Stomach smooth muscle (tissue), 2 donors: ENCODE measurements around the gene DCTN1.

ENCODE experiments used
- H3K27ac ChIP-seq: one replicate; pipeline ENCODE4 v1.7.0; 2013; ENCODE audit warnings: mild to moderate bottlenecking, low read length, inconsistent platforms
- H3K27me3 ChIP-seq, 2 donors: one replicate each; pipeline ENCODE4 v1.7.0; 2013; ENCODE audit warnings: low read length in 2 of 2; ENCODE audit not compliant: insufficient read depth in 2 of 2, control insufficient read depth in 1 of 2
- H3K36me3 ChIP-seq, 2 donors: one replicate each; pipeline ENCODE4 v1.7.0; 2013; ENCODE audit warnings: low read length in 2 of 2; ENCODE audit not compliant: control insufficient read depth in 2 of 2, insufficient read depth in 2 of 2
- H3K4me1 ChIP-seq: one replicate; pipeline ENCODE4 v1.7.0; 2013; ENCODE audit warnings: low read length; ENCODE audit not compliant: control insufficient read depth, insufficient read depth
- H3K4me3 ChIP-seq, 2 donors: one replicate each; pipeline ENCODE4 v1.7.0; 2013; ENCODE audit warnings: low read length in 2 of 2
- H3K9ac ChIP-seq, 2 donors: one replicate each; pipeline ENCODE4 v1.7.0; 2013; ENCODE audit warnings: low read length in 2 of 2, mild to moderate bottlenecking in 1 of 2
- H3K9me3 ChIP-seq, 2 donors: one replicate each; pipeline ENCODE4 v1.7.0; 2013; ENCODE audit warnings: low read length in 2 of 2; ENCODE audit not compliant: control insufficient read depth in 2 of 2
- donor health status: healthy.
- donor health status: Pancreatic carcinoma.

DCTN1 gene

DNA sequence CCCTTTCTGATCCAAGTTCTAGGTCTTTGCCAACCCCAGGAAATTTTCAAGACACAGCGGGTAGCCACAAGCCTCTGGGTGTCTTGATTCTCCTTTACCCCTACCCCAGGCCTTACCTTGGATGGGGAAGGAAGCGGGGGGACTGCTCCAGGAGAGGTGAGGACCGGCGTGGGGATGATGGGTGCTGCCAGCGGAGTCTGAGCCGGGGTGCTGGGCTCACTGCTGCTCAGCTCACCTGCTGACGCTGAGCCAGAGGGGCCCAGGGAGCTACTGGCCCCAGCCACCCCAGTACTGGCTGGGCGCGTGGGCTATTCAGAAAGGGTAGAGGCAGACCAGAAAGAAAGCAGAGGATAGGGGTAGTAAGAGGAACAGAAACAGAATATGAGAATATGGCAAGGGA lies 8.7 kb downstream of the DCTN1 start:
- no peaks in the 10 kb centered on the region for H3K9me3 ChIP-seq
- H3K27me3 ChIP-seq = no peaks in the 10 kb centered on the region
- no peak overlapping the region for H3K27ac ChIP-seq
- no peak overlapping the region for H3K9ac ChIP-seq
- H3K36me3 ChIP-seq = peaks cover 49 to 50% of the 10 kb centered on the region in 2 donors
- H3K4me3 ChIP-seq = no peak overlapping the region
- peaks cover 31% of the 10 kb centered on the region for H3K4me1 ChIP-seq

DNA sequence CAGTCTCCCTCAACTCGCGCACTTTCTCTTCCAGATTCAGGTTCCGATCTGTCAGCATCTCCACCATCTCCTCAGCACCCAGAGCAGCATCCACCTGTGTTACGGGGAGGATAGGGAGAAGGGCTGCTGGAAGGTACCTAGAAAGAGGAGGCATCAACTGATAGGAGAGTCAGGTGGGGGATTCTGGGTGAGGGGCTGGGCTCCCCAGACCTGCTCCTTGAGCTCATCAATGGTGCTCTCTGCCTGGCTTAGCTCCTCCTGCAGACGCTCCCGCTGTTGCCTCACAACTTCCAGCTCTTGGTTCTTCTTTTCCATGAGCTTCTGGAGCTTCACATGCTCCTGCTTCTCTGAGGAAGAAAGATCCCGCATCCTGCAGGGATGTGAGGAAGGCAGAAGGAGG lies 10.1 kb downstream of the DCTN1 start:
- Histone ChIP-seq H3K27me3 (no peaks in the 10 kb centered on the region), H3K9me3 (no peaks in the 10 kb centered on the region), H3K27ac (no peak overlapping the region), H3K9ac (no peak overlapping the region), H3K4me1 (peaks cover 30% of the 10 kb centered on the region), H3K4me3 (no peak overlapping the region), H3K36me3 (peaks cover 60 to 61% of the 10 kb centered on the region in 2 donors)

DNA sequence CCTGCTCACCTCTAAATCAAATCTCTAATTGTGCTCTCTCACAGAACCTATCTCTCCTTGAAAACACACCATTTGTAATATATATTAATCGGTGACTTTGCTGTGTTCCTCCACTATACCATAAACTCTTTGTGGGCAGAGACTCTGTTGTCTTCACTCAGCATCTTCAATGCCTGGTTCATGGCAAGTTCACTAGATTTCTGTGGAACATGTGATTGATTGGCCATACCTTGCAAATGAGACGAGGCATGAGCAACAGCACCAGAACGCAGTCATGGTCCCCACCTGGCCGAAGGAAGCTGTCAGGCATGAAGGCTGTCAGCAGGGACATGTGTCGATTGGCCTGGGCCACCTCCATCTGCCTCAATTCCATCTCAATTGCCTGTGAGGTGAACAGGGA lies 11.6 kb downstream of the DCTN1 start:
- no peak overlapping the region for H3K9ac ChIP-seq
- no peaks in the 10 kb centered on the region for H3K27me3 ChIP-seq
- peaks cover 74 to 75% of the 10 kb centered on the region in 2 donors for H3K36me3 ChIP-seq
- peaks cover 16% of the 10 kb centered on the region for H3K4me1 ChIP-seq
- H3K4me3 ChIP-seq = no peak overlapping the region
- H3K27ac ChIP-seq = no peak overlapping the region
- H3K9me3 ChIP-seq = no peaks in the 10 kb centered on the region

- peaks cover 80 to 81% of the 10 kb centered on the region in 2 donors for H3K36me3 ChIP-seq
- no peaks in the 10 kb centered on the region for H3K27me3 ChIP-seq
- H3K4me1 ChIP-seq = peaks cover 10% of the 10 kb centered on the region
- H3K9me3 ChIP-seq = no peaks in the 10 kb centered on the region
- no peak overlapping the region for H3K9ac ChIP-seq
- H3K4me3 ChIP-seq = no peak overlapping the region
- H3K27ac ChIP-seq = no peak overlapping the region
Observed at GRCh38 chr2:74367789-74368188, 12.3 kb downstream of the DCTN1 start.

DNA sequence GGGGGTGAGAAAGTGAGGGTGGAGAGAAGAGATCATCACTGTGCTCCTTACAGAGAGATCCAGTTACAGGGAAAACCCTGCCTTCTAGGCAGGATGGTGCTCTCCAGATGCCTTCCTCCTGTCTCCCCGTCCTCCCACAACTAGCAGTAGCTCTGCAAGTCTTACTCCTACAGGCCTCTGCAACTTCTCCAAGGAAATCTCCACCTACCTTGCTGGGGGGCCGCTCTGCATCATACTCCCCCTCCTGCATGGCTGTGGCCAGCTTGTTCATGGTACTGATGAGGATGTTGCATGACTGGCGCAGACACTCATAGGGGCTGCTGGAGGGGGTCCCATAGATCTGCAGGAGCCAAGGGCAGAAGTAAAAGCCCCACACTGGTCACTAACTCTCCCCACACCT lies 14.1 kb downstream of the DCTN1 start:
- H3K36me3 ChIP-seq = peaks cover 95 to 96% of the 10 kb centered on the region in 2 donors
- H3K9ac ChIP-seq = no peak overlapping the region
- H3K4me3 ChIP-seq = no peak overlapping the region
- no peak overlapping the region for H3K27ac ChIP-seq
- peaks cover 6% of the 10 kb centered on the region for H3K4me1 ChIP-seq
- H3K27me3 ChIP-seq = no peaks in the 10 kb centered on the region
- H3K9me3 ChIP-seq = no peaks in the 10 kb centered on the region

- Histone ChIP-seq H3K36me3 (peaks cover 95 to 96% of the 10 kb centered on the region in 2 donors), H3K4me1 (peaks cover 6% of the 10 kb centered on the region), H3K4me3 (no peak overlapping the region), H3K27ac (no peak overlapping the region), H3K9ac (peak overlapping the region in 1 of 2 donors; percentile 21), H3K27me3 (no peaks in the 10 kb centered on the region), H3K9me3 (no peaks in the 10 kb centered on the region)
Observed at GRCh38 chr2:74364533-74365505, 15.3 kb downstream of the DCTN1 start.

- no peak overlapping the region for H3K9ac ChIP-seq
- no peaks in the 10 kb centered on the region for H3K9me3 ChIP-seq
- no peak overlapping the region for H3K27ac ChIP-seq
- no peak overlapping the region for H3K4me3 ChIP-seq
- H3K27me3 ChIP-seq = no peaks in the 10 kb centered on the region
- peaks cover 85 to 87% of the 10 kb centered on the region in 2 donors for H3K36me3 ChIP-seq
- H3K4me1 ChIP-seq = peaks cover 4% of the 10 kb centered on the region
Observed at GRCh38 chr2:74361327-74361726, 18.8 kb downstream of the DCTN1 start.

DNA sequence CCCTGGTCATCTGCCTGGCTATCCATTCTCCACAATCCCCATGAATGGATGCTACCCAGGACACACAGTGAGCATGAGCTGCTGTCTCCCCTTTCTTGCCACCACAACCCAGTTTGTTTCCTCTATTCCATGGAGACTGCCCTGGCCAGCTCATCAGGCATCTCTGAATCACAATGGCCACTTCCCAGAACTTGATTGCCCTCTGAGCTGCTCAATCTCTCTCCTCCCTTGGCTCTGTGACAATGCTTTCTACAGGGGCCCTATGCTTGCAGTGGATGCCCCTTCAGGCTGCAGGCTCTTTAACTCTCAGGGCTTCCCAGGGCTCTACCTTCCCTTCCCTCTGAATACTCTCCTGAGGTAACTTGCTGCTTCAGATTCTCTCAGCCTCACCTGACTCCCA lies 22.5 kb downstream of the DCTN1 start:
- Histone ChIP-seq H3K9me3 (no peaks in the 10 kb centered on the region), H3K36me3 (peaks cover 52 to 55% of the 10 kb centered on the region in 2 donors), H3K27me3 (no peaks in the 10 kb centered on the region), H3K4me1 (no peaks in the 10 kb centered on the region), H3K9ac (no peak overlapping the region), H3K4me3 (no peak overlapping the region), H3K27ac (no peak overlapping the region)

- Histone ChIP-seq H3K4me1 (no peaks in the 10 kb centered on the region), H3K9me3 (no peaks in the 10 kb centered on the region), H3K27me3 (no peaks in the 10 kb centered on the region), H3K4me3 (no peak overlapping the region), H3K36me3 (peaks cover 0 to 2% of the 10 kb centered on the region in 2 donors), H3K9ac (no peak overlapping the region), H3K27ac (no peak overlapping the region)
Observed at GRCh38 chr2:74349889-74350288, 30.2 kb downstream of the DCTN1 start.

DNA sequence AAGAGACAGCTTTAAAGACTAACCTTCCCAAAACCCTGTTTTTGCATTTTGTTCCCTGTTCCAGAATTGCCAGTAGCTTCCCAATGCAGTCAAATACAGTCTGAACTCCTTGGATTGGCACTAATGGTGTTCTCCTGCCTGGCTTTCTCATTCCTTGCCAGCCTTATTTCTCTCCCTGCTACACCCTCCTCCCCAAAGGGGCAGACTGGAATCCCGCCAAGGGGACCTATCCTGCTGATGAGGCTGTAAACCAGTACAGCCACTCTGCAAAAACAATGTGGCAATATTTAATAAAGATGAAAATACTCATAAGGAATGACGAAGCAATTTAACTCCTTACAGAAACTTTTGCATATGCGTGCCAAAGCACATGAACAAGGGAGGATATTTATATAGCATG lies 32.4 kb downstream of the DCTN1 start:
- Histone ChIP-seq H3K36me3 (no peaks in the 10 kb centered on the region), H3K27ac (no peak overlapping the region), H3K9me3 (no peaks in the 10 kb centered on the region), H3K27me3 (no peaks in the 10 kb centered on the region), H3K4me3 (no peak overlapping the region), H3K9ac (no peak overlapping the region), H3K4me1 (no peaks in the 10 kb centered on the region)

- no peak overlapping the region for H3K27ac ChIP-seq
- no peak overlapping the region for H3K4me3 ChIP-seq
- H3K4me1 ChIP-seq = no peaks in the 10 kb centered on the region
- H3K9ac ChIP-seq = no peak overlapping the region
- H3K9me3 ChIP-seq = no peaks in the 10 kb centered on the region
- H3K27me3 ChIP-seq = no peaks in the 10 kb centered on the region
- no peaks in the 10 kb centered on the region for H3K36me3 ChIP-seq
Observed at GRCh38 chr2:74347303-74347702, 32.8 kb downstream of the DCTN1 start.
